DND-41 (cell line): ENCODE data around the gene HNRNPUL1.

Experiments
- ATAC-seq: fragments of 200-7000 bp; cut with Tn5 transposase; 3 replicates; pipeline ENCODE4 v1.9.1; 2021; ENCODE audit warnings: low read depth; ENCODE audit not compliant: insufficient read depth
- DNase-seq: peaks from one replicate; pipeline ENCODE4 v3.0.0-alpha.2; 2020
- H2AFZ ChIP-seq: 2 replicates; pipeline ENCODE4 v1.6.0; 2012; ENCODE audit warnings: low read depth, low read length
- H3K27ac ChIP-seq: 2 replicates; pipeline ENCODE4 v1.5.1; 2012; ENCODE audit warnings: low read length, inconsistent platforms
- H3K27me3 ChIP-seq: fragments of 200-600 bp; sonication (generic); 2 replicates; pipeline ENCODE4 v1.6.0; 2012; ENCODE audit warnings: low read length, mild to moderate bottlenecking, inconsistent platforms; ENCODE audit not compliant: insufficient read depth, poor library complexity
- H3K36me3 ChIP-seq: 2 replicates; pipeline ENCODE4 v1.5.1; 2012; ENCODE audit warnings: low read length, inconsistent platforms; ENCODE audit not compliant: insufficient read depth
- H3K4me1 ChIP-seq: 2 replicates; pipeline ENCODE4 v1.5.1; 2012; ENCODE audit warnings: mild to moderate bottlenecking, low read length; ENCODE audit not compliant: insufficient read depth
- H3K4me2 ChIP-seq: 2 replicates; pipeline ENCODE4 v1.6.0; 2012; ENCODE audit warnings: mild to moderate bottlenecking, moderate library complexity, low read length, inconsistent platforms; ENCODE audit not compliant: insufficient read depth
- H3K4me3 ChIP-seq, 2 experiments: fragments of 200-600 bp in 1 of 2; shearing (Covaris generic) in 1 of 2; 2 replicates each; pipeline ENCODE4 v1.5.1; 2012 to 2016; ENCODE audit warnings: inconsistent platforms in 2 of 2, low read length in 2 of 2, mild to moderate bottlenecking in 2 of 2, low read depth in 1 of 2, moderate library complexity in 1 of 2
- H3K79me2 ChIP-seq: 2 replicates; pipeline ENCODE4 v1.6.0; 2012; ENCODE audit warnings: low read length, inconsistent platforms; ENCODE audit not compliant: insufficient read depth
- H3K9ac ChIP-seq: 2 replicates; pipeline ENCODE4 v1.6.0; 2012; ENCODE audit warnings: low read depth, mild to moderate bottlenecking, inconsistent platforms, low read length, moderate library complexity
- H3K9me3 ChIP-seq: 2 replicates; pipeline ENCODE4 v1.5.1; 2012; ENCODE audit warnings: low read length, moderate library complexity, mild to moderate bottlenecking, inconsistent platforms; ENCODE audit not compliant: insufficient read depth, severe bottlenecking
- H4K20me1 ChIP-seq: 2 replicates; pipeline ENCODE4 v1.6.0; 2012; ENCODE audit warnings: low read length; ENCODE audit not compliant: insufficient read depth
- EZH2 ChIP-seq: IDR thresholded peaks from 3 replicates; pipeline ENCODE4 v1.6.1; 2012; ENCODE audit warnings: borderline replicate concordance, low read depth, mild to moderate bottlenecking, moderate library complexity, low read length, inconsistent platforms; ENCODE audit not compliant: severe bottlenecking
- TF ChIP-seq, protein P1 (sequence below): IDR thresholded peaks from 2 replicates; pipeline ENCODE4 v1.5.1; 2012; ENCODE audit warnings: borderline replicate concordance, low read length, moderate library complexity, mild to moderate bottlenecking; ENCODE audit not compliant: poor library complexity, severe bottlenecking; ENCODE audit errors: extremely low read depth

Gene HNRNPUL1

DNA sequence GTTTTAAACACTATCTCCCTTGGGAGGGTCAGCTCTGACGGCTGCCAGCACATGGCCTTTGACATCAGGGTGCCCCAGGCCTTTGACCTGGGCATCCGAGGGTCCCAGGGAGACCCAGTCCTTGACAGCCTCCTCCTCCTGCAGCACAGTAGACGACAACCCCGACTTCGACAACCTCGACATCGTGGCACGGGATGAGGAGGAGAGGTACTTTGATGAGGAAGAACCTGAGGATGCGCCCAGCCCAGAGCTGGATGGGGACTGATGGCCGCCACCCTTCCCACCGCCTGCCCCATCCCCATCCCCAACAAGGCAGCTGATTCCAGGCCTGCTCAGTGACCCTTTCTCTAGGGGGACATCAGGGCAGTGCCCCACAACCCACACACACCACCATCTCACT, 58.3 kb downstream of the HNRNPUL1 start:
- TF ChIP-seq, protein P1, sequence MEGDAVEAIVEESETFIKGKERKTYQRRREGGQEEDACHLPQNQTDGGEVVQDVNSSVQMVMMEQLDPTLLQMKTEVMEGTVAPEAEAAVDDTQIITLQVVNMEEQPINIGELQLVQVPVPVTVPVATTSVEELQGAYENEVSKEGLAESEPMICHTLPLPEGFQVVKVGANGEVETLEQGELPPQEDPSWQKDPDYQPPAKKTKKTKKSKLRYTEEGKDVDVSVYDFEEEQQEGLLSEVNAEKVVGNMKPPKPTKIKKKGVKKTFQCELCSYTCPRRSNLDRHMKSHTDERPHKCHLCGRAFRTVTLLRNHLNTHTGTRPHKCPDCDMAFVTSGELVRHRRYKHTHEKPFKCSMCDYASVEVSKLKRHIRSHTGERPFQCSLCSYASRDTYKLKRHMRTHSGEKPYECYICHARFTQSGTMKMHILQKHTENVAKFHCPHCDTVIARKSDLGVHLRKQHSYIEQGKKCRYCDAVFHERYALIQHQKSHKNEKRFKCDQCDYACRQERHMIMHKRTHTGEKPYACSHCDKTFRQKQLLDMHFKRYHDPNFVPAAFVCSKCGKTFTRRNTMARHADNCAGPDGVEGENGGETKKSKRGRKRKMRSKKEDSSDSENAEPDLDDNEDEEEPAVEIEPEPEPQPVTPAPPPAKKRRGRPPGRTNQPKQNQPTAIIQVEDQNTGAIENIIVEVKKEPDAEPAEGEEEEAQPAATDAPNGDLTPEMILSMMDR, result no peak
- TF ChIP-seq EZH2, result no peak
- ATAC-seq, result no peak
- no peaks in the 10 kb centered on the region for H3K4me1 ChIP-seq
- no peaks in the 10 kb centered on the region for H3K9me3 ChIP-seq
- no peaks in the 10 kb centered on the region for H3K27me3 ChIP-seq
- no peak overlapping the region for H2AFZ ChIP-seq
- H3K4me3 ChIP-seq, result no peak overlapping the region
- H3K27ac ChIP-seq, result no peak overlapping the region
- peaks cover 94% of the 10 kb centered on the region for H3K36me3 ChIP-seq
- DNase-seq, result no peak
- peaks cover 11% of the 10 kb centered on the region for H3K79me2 ChIP-seq
- H3K4me2 ChIP-seq, result no peak overlapping the region
- H3K9ac ChIP-seq, result no peak overlapping the region
- H4K20me1 ChIP-seq, result peaks cover 64% of the 10 kb centered on the region

DNA sequence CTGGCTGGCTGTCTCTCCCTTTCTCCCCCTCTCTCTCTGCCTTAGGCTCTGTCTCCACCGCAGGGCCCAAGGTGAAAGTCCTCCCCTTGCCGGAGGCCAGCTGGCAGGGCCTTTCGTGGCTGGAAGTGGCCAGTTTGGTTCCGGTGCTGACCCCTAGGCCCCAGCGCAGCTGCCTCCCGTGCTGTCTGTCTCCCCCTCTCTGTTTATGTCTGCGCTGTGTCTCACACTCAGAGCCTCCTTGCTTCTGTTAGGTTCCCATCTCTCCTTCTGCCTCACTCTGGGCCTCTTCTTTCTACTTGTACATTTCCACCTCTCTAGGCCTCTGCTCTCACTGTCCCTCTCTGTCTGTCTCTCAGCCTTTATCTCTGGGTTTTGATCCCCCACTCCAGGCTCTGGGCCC, 58.9 kb downstream of the HNRNPUL1 start:
- Histone ChIP-seq H3K79me2 (peaks cover 16% of the 10 kb centered on the region), H3K4me2 (no peak overlapping the region), H2AFZ (no peak overlapping the region), H3K36me3 (peaks cover 94% of the 10 kb centered on the region), H3K4me3 (no peak overlapping the region), H3K27me3 (no peaks in the 10 kb centered on the region), H3K4me1 (no peaks in the 10 kb centered on the region), H4K20me1 (peaks cover 70% of the 10 kb centered on the region), H3K9ac (no peak overlapping the region), H3K27ac (no peak overlapping the region), H3K9me3 (no peaks in the 10 kb centered on the region)
- ATAC-seq (no peak), DNase-seq (no peak)
- TF ChIP-seq, protein P1, result no peak
- TF ChIP-seq EZH2, result no peak

DNA sequence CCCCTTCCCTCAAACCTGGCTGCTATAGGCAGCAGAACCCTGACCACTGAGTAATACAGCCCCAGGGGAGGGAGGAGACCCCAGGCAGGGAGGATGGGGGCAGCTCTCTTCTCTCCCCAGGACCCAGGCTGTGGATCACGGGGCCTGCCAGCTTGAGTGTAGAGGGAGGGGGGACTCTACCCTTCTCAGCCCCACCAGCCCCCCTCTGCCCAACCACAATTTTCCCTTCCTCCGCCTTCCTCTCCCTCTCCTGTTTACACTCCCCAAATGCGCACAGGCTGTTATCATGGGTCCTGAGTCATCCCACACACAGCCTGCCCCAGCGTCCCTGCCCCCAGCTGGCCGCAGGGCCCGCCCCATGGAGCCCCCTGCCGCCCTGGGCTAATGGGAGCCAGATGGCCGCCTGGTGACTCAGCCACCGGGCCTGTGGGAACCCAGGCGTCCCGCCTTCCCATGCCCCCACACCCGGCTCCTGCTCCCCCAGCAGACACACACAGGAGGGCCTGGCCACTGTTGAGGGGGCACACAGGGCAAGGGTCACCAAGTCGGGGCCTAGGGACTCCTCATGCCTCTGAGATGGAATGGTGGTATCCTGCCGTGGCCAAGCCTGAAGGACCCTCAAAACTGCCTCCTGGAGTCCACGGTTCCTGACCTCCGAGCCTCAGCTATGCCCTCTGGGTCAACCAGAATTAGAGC, 59.4 kb downstream of the HNRNPUL1 start:
- DNase-seq (no peak), ATAC-seq (no peak)
- H3K4me3 ChIP-seq, result no peak overlapping the region
- H3K27ac ChIP-seq, result no peak overlapping the region
- H3K27me3 ChIP-seq, result no peaks in the 10 kb centered on the region
- no peak overlapping the region for H2AFZ ChIP-seq
- no peaks in the 10 kb centered on the region for H3K9me3 ChIP-seq
- H3K36me3 ChIP-seq, result peaks cover 94% of the 10 kb centered on the region
- H3K4me1 ChIP-seq, result no peaks in the 10 kb centered on the region
- TF ChIP-seq, protein P1, result no peak
- no peak for TF ChIP-seq EZH2
- peaks cover 75% of the 10 kb centered on the region for H4K20me1 ChIP-seq
- no peak overlapping the region for H3K9ac ChIP-seq
- H3K4me2 ChIP-seq, result no peak overlapping the region
- H3K79me2 ChIP-seq, result peaks cover 18% of the 10 kb centered on the region
